Ishikawa (cell line): ENCODE data around the gene MIDN.

Experiments used
- CEBPB ChIP-seq: IDR thresholded peaks from 2 replicates; pipeline ENCODE4 v1.6.1; 2012
- CREB1 ChIP-seq: IDR thresholded peaks from 2 replicates; pipeline ENCODE4 v1.6.1; 2012; ENCODE audit warnings: low read depth
- EGR1 ChIP-seq: IDR thresholded peaks from 2 replicates; pipeline ENCODE4 v1.6.1; 2012
- EP300 ChIP-seq: IDR thresholded peaks from 2 replicates; pipeline ENCODE4 v1.6.1; 2012; ENCODE audit warnings: borderline replicate concordance
- FOXM1 ChIP-seq: IDR thresholded peaks from 2 replicates; pipeline ENCODE4 v1.6.1; 2012; ENCODE audit warnings: low read depth, borderline replicate concordance
- NFIC ChIP-seq: IDR thresholded peaks from 2 replicates; pipeline ENCODE4 v1.6.1; 2012
- RAD21 ChIP-seq: IDR thresholded peaks from 2 replicates; pipeline ENCODE4 v1.6.1; 2012; ENCODE audit warnings: low read depth
- TAF1 ChIP-seq: IDR thresholded peaks from 2 replicates; pipeline ENCODE4 v1.6.1; 2012; ENCODE audit warnings: low read depth, mild to moderate bottlenecking
- TCF12 ChIP-seq: IDR thresholded peaks from 2 replicates; pipeline ENCODE4 v1.6.1; 2012; ENCODE audit warnings: low read depth
- TEAD4 ChIP-seq: IDR thresholded peaks from 2 replicates; pipeline ENCODE4 v1.6.1; 2012
- YY1 ChIP-seq: IDR thresholded peaks from 2 replicates; pipeline ENCODE4 v1.6.1; 2012; ENCODE audit warnings: low read depth
- ZBTB7A ChIP-seq: IDR thresholded peaks from 2 replicates; pipeline ENCODE4 v1.6.1; 2012; ENCODE audit warnings: low read depth
- TF ChIP-seq, protein P1 (sequence below): IDR thresholded peaks from 2 replicates; pipeline ENCODE4 v1.6.1; 2012; ENCODE audit warnings: low read depth, mild to moderate bottlenecking
- TF ChIP-seq, protein P2 (sequence below): IDR thresholded peaks from 2 replicates; pipeline ENCODE4 v1.6.1; 2012
- TF ChIP-seq, protein P3 (sequence below): IDR thresholded peaks from 2 replicates; pipeline ENCODE4 v1.6.1; 2012

The MIDN gene

DNA sequence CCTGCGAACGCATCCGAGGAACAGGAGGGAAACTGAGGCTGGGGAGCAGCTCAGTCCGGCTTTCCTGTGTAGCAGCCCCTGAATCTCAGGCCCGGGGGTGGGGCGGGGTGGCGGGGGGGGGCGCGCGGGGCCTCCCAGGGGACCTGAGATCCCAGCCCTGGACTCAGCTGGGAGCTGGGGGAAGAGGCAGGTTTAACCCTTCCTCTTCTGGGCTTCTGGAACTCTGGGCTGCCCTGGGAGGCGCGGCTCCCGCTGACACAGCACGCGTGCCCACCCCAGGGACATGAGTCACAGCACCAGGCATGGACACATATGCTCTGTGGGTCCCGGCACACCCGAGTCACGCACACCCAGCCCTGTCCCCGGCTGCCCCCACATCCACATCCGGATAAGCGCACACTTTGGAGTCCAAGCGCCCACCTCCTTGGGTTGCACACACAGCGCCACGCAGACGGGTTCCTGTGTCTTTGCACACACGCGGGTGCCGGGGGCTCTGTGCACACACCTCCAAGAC lies 17.3 kb downstream of the MIDN start:
- TF ChIP-seq EP300, result peak; percentile 3; the same call in 1 of the 2 replicates
- no peak for TF ChIP-seq CREB1

DNA sequence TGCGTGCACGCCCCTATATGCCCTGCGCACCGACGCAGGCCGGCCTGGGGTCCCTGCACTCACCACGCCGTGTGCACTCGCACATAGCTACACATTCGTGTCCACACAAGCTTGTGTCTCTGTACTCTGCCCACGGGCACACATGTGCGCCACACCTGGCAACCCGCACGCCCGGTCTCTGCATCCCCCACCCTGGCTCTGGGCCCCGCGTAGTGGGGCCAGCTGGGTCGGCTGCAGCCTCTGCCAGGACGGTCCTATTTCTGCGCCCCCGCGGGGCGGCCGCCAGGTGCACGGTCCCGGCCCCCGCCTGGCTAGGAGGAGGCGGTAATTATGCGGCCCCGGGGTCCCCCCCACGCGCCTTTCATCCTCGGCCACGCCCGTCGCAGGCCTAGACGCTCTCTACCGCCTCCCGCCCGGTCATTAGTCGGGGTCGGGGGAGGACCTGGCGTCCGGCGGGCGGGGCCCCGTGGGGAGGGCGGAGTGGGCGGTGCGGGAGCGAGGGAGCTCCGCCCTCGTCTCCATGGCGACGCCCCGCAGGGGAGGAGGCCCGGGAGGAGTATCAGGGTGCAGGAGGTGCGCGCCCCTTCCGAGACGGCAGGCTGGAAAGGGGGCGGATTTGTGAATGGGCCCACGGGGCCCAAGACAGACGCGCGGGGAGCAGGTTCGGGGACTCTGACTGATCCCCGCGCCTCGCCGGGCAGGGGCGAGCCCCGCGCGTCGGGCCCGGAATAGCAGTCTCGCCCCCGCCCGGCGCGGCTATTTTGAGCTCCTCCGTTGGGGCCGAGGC lies 17.9 kb downstream of the MIDN start:
- TF ChIP-seq TAF1 (no peak), TEAD4 (0 out of 2 replicates have a peak, but pooled peaks have one; percentile 10), NFIC (peak; percentile 86), EP300 (peak; percentile 80), EGR1 (peak; percentile 89), ZBTB7A (peak; percentile 89), TCF12 (peak; percentile 96), FOXM1 (peak; percentile 45), RAD21 (no peak), YY1 (no peak)
- TF ChIP-seq, protein P1, sequence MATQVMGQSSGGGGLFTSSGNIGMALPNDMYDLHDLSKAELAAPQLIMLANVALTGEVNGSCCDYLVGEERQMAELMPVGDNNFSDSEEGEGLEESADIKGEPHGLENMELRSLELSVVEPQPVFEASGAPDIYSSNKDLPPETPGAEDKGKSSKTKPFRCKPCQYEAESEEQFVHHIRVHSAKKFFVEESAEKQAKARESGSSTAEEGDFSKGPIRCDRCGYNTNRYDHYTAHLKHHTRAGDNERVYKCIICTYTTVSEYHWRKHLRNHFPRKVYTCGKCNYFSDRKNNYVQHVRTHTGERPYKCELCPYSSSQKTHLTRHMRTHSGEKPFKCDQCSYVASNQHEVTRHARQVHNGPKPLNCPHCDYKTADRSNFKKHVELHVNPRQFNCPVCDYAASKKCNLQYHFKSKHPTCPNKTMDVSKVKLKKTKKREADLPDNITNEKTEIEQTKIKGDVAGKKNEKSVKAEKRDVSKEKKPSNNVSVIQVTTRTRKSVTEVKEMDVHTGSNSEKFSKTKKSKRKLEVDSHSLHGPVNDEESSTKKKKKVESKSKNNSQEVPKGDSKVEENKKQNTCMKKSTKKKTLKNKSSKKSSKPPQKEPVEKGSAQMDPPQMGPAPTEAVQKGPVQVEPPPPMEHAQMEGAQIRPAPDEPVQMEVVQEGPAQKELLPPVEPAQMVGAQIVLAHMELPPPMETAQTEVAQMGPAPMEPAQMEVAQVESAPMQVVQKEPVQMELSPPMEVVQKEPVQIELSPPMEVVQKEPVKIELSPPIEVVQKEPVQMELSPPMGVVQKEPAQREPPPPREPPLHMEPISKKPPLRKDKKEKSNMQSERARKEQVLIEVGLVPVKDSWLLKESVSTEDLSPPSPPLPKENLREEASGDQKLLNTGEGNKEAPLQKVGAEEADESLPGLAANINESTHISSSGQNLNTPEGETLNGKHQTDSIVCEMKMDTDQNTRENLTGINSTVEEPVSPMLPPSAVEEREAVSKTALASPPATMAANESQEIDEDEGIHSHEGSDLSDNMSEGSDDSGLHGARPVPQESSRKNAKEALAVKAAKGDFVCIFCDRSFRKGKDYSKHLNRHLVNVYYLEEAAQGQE, result no peak
- TF ChIP-seq, protein P2, sequence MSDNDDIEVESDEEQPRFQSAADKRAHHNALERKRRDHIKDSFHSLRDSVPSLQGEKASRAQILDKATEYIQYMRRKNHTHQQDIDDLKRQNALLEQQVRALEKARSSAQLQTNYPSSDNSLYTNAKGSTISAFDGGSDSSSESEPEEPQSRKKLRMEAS, result peak; percentile 33; the same call in 1 of the 2 replicates

- TF ChIP-seq NFIC (no peak), EGR1 (peak; percentile 78; the same call in 1 of the 2 replicates), ZBTB7A (peak; percentile 100), FOXM1 (no peak), RAD21 (peak; percentile 83)
- TF ChIP-seq, protein P2, result 0 out of 2 replicates have a peak, but pooled peaks have one; percentile 20
Measured at GRCh38 chr19:1266916-1267476, 18.6 kb downstream of the MIDN start.

- TF ChIP-seq CEBPB (peak; percentile 88), YY1 (no peak), TAF1 (0 out of 2 replicates have a peak, but pooled peaks have one; percentile 27)
Measured at GRCh38 chr19:1267477-1268225, 19.3 kb downstream of the MIDN start.

GRCh38 chr19:1268226-1269064 lies 20.1 kb downstream of the MIDN start:
- TF ChIP-seq CREB1 (no peak), EGR1 (no peak), NFIC (no peak), TCF12 (no peak; the same call in 1 of the 2 replicates), TEAD4 (no peak), FOXM1 (no peak), YY1 (no peak), TAF1 (no peak), CEBPB (no peak)
- TF ChIP-seq, protein P3, sequence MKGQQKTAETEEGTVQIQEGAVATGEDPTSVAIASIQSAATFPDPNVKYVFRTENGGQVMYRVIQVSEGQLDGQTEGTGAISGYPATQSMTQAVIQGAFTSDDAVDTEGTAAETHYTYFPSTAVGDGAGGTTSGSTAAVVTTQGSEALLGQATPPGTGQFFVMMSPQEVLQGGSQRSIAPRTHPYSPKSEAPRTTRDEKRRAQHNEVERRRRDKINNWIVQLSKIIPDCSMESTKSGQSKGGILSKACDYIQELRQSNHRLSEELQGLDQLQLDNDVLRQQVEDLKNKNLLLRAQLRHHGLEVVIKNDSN, result no peak
- TF ChIP-seq, protein P2, result no peak
- TF ChIP-seq, protein P1, result no peak
